ENCODE data around the gene THSD7B.

THSD7B gene

GRCh38 chr2:137405496-137405895 lies 640.2 kb downstream of the THSD7B start:
- no peak for DNase-seq
- Histone ChIP-seq H3K9me3 (ENCODE audit: control insufficient read depth, low read length) (no peaks in the 10 kb centered on the region), H3K27ac (ENCODE audit: insufficient read depth, low read length, poor library complexity, severe bottlenecking) (no peak overlapping the region), H3K4me1 (ENCODE audit: control insufficient read depth, insufficient read depth, low read length, poor library complexity, severe bottlenecking) (no peaks in the 10 kb centered on the region), H3K4me3 (ENCODE audit: insufficient read depth, low read depth, low read length, poor library complexity, severe bottlenecking) (no peak overlapping the region), H3K36me3 (ENCODE audit: control insufficient read depth, insufficient read depth, low read length) (no peaks in the 10 kb centered on the region), H3K27me3 (replicated peaks; ENCODE audit: control insufficient read depth, insufficient read depth, low read length, poor library complexity, severe bottlenecking) (no peaks in the 10 kb centered on the region)

GRCh38 chr2:137411585-137411984 lies 646.2 kb downstream of the THSD7B start:
- Histone ChIP-seq H3K9me3 (ENCODE audit: control insufficient read depth, low read length) (no peaks in the 10 kb centered on the region), H3K36me3 (ENCODE audit: control insufficient read depth, insufficient read depth, low read length) (no peaks in the 10 kb centered on the region), H3K4me1 (ENCODE audit: control insufficient read depth, insufficient read depth, low read length, poor library complexity, severe bottlenecking) (no peaks in the 10 kb centered on the region), H3K27me3 (replicated peaks; ENCODE audit: control insufficient read depth, insufficient read depth, low read length, poor library complexity, severe bottlenecking) (no peaks in the 10 kb centered on the region), H3K27ac (ENCODE audit: insufficient read depth, low read length, poor library complexity, severe bottlenecking) (no peak overlapping the region), H3K4me3 (ENCODE audit: insufficient read depth, low read depth, low read length, poor library complexity, severe bottlenecking) (no peak overlapping the region)
- no peak for DNase-seq

GRCh38 chr2:137420744-137421143 lies 655.4 kb downstream of the THSD7B start:
- Histone ChIP-seq H3K27ac (ENCODE audit: insufficient read depth, low read length, poor library complexity, severe bottlenecking) (no peak overlapping the region), H3K4me1 (ENCODE audit: control insufficient read depth, insufficient read depth, low read length, poor library complexity, severe bottlenecking) (no peaks in the 10 kb centered on the region), H3K36me3 (ENCODE audit: control insufficient read depth, insufficient read depth, low read length) (no peaks in the 10 kb centered on the region), H3K9me3 (ENCODE audit: control insufficient read depth, low read length) (no peaks in the 10 kb centered on the region), H3K27me3 (replicated peaks; ENCODE audit: control insufficient read depth, insufficient read depth, low read length, poor library complexity, severe bottlenecking) (no peaks in the 10 kb centered on the region), H3K4me3 (ENCODE audit: insufficient read depth, low read depth, low read length, poor library complexity, severe bottlenecking) (no peak overlapping the region)
- no peak for DNase-seq

- H3K27ac ChIP-seq (ENCODE audit: insufficient read depth, low read length, poor library complexity, severe bottlenecking) = no peak overlapping the region
- no peak overlapping the region for H3K4me3 ChIP-seq (ENCODE audit: insufficient read depth, low read depth, low read length, poor library complexity, severe bottlenecking)
- no peak for DNase-seq
- H3K9me3 ChIP-seq (ENCODE audit: control insufficient read depth, low read length) = no peaks in the 10 kb centered on the region
- no peaks in the 10 kb centered on the region for H3K36me3 ChIP-seq (ENCODE audit: control insufficient read depth, insufficient read depth, low read length)
- no peaks in the 10 kb centered on the region for H3K4me1 ChIP-seq (ENCODE audit: control insufficient read depth, insufficient read depth, low read length, poor library complexity, severe bottlenecking)
- H3K27me3 ChIP-seq (replicated peaks; ENCODE audit: control insufficient read depth, insufficient read depth, low read length, poor library complexity, severe bottlenecking) = no peaks in the 10 kb centered on the region
Observed at GRCh38 chr2:137435162-137435561, 669.8 kb downstream of the THSD7B start.

GRCh38 chr2:137437386-137437785 lies 672.0 kb downstream of the THSD7B start:
- H3K4me1 ChIP-seq (ENCODE audit: control insufficient read depth, insufficient read depth, low read length, poor library complexity, severe bottlenecking) = no peaks in the 10 kb centered on the region
- H3K36me3 ChIP-seq (ENCODE audit: control insufficient read depth, insufficient read depth, low read length) = no peaks in the 10 kb centered on the region
- no peaks in the 10 kb centered on the region for H3K9me3 ChIP-seq (ENCODE audit: control insufficient read depth, low read length)
- no peaks in the 10 kb centered on the region for H3K27me3 ChIP-seq (replicated peaks; ENCODE audit: control insufficient read depth, insufficient read depth, low read length, poor library complexity, severe bottlenecking)
- no peak for DNase-seq
- H3K4me3 ChIP-seq (ENCODE audit: insufficient read depth, low read depth, low read length, poor library complexity, severe bottlenecking) = no peak overlapping the region
- H3K27ac ChIP-seq (ENCODE audit: insufficient read depth, low read length, poor library complexity, severe bottlenecking) = no peak overlapping the region

GRCh38 chr2:137444970-137445369 lies 679.6 kb downstream of the THSD7B start:
- Histone ChIP-seq H3K36me3 (ENCODE audit: control insufficient read depth, insufficient read depth, low read length) (no peaks in the 10 kb centered on the region), H3K27me3 (replicated peaks; ENCODE audit: control insufficient read depth, insufficient read depth, low read length, poor library complexity, severe bottlenecking) (no peaks in the 10 kb centered on the region), H3K4me3 (ENCODE audit: insufficient read depth, low read depth, low read length, poor library complexity, severe bottlenecking) (no peak overlapping the region), H3K9me3 (ENCODE audit: control insufficient read depth, low read length) (no peaks in the 10 kb centered on the region), H3K27ac (ENCODE audit: insufficient read depth, low read length, poor library complexity, severe bottlenecking) (no peak overlapping the region), H3K4me1 (ENCODE audit: control insufficient read depth, insufficient read depth, low read length, poor library complexity, severe bottlenecking) (no peaks in the 10 kb centered on the region)
- no peak for DNase-seq

- H3K36me3 ChIP-seq (ENCODE audit: control insufficient read depth, insufficient read depth, low read length) = no peaks in the 10 kb centered on the region
- H3K9me3 ChIP-seq (ENCODE audit: control insufficient read depth, low read length) = no peaks in the 10 kb centered on the region
- no peaks in the 10 kb centered on the region for H3K4me1 ChIP-seq (ENCODE audit: control insufficient read depth, insufficient read depth, low read length, poor library complexity, severe bottlenecking)
- no peak overlapping the region for H3K4me3 ChIP-seq (ENCODE audit: insufficient read depth, low read depth, low read length, poor library complexity, severe bottlenecking)
- no peaks in the 10 kb centered on the region for H3K27me3 ChIP-seq (replicated peaks; ENCODE audit: control insufficient read depth, insufficient read depth, low read length, poor library complexity, severe bottlenecking)
- H3K27ac ChIP-seq (ENCODE audit: insufficient read depth, low read length, poor library complexity, severe bottlenecking) = no peak overlapping the region
- no peak for DNase-seq
Observed at GRCh38 chr2:137449454-137449853, 684.1 kb downstream of the THSD7B start.

GRCh38 chr2:137454886-137455285 lies 689.5 kb downstream of the THSD7B start:
- no peak for DNase-seq
- Histone ChIP-seq H3K27ac (ENCODE audit: insufficient read depth, low read length, poor library complexity, severe bottlenecking) (no peak overlapping the region), H3K4me3 (ENCODE audit: insufficient read depth, low read depth, low read length, poor library complexity, severe bottlenecking) (no peak overlapping the region), H3K9me3 (ENCODE audit: control insufficient read depth, low read length) (no peaks in the 10 kb centered on the region), H3K36me3 (ENCODE audit: control insufficient read depth, insufficient read depth, low read length) (no peaks in the 10 kb centered on the region), H3K27me3 (replicated peaks; ENCODE audit: control insufficient read depth, insufficient read depth, low read length, poor library complexity, severe bottlenecking) (no peaks in the 10 kb centered on the region), H3K4me1 (ENCODE audit: control insufficient read depth, insufficient read depth, low read length, poor library complexity, severe bottlenecking) (no peaks in the 10 kb centered on the region)

GRCh38 chr2:137467246-137467862 lies 702.0 kb downstream of the THSD7B start:
- Histone ChIP-seq H3K27ac (ENCODE audit: insufficient read depth, low read length, poor library complexity, severe bottlenecking) (no peak overlapping the region), H3K27me3 (replicated peaks; ENCODE audit: control insufficient read depth, insufficient read depth, low read length, poor library complexity, severe bottlenecking) (no peaks in the 10 kb centered on the region), H3K36me3 (ENCODE audit: control insufficient read depth, insufficient read depth, low read length) (no peaks in the 10 kb centered on the region), H3K4me3 (ENCODE audit: insufficient read depth, low read depth, low read length, poor library complexity, severe bottlenecking) (no peak overlapping the region), H3K9me3 (ENCODE audit: control insufficient read depth, low read length) (no peaks in the 10 kb centered on the region), H3K4me1 (ENCODE audit: control insufficient read depth, insufficient read depth, low read length, poor library complexity, severe bottlenecking) (no peaks in the 10 kb centered on the region)
- DNase-seq = no peak

- Histone ChIP-seq H3K27me3 (replicated peaks; ENCODE audit: control insufficient read depth, insufficient read depth, low read length, poor library complexity, severe bottlenecking) (no peaks in the 10 kb centered on the region), H3K36me3 (ENCODE audit: control insufficient read depth, insufficient read depth, low read length) (no peaks in the 10 kb centered on the region), H3K4me3 (ENCODE audit: insufficient read depth, low read depth, low read length, poor library complexity, severe bottlenecking) (no peak overlapping the region), H3K4me1 (ENCODE audit: control insufficient read depth, insufficient read depth, low read length, poor library complexity, severe bottlenecking) (no peaks in the 10 kb centered on the region), H3K9me3 (ENCODE audit: control insufficient read depth, low read length) (no peaks in the 10 kb centered on the region), H3K27ac (ENCODE audit: insufficient read depth, low read length, poor library complexity, severe bottlenecking) (no peak overlapping the region)
- DNase-seq = no peak
Observed at GRCh38 chr2:137493261-137493660, 727.9 kb downstream of the THSD7B start.
